GM21529 (cell line): ENCODE data around the gene MAVS.

Experiments used
- ATAC-seq: cut with Tn5 transposase; IDR thresholded peaks from one replicate; pipeline ENCODE4 v1.9.1; 2021; ENCODE audit not compliant: unreplicated experiment

MAVS gene

GRCh38 chr20:3846740-3847428, at the start of gene MAVS:
TSS of gene MAVS (plus strand) at chr20:3846834. CDS start at chr20:3854625, 7,791 bp downstream.
- ATAC-seq, result peak; percentile 89

- ATAC-seq, result no peak
Measured at GRCh38 chr20:3797226-3797545, 49.4 kb upstream of the MAVS start.

- ATAC-seq, result no peak
Measured at GRCh38 chr20:3797592-3798372, 48.9 kb upstream of the MAVS start.

- no peak for ATAC-seq
Measured at GRCh38 chr20:3798373-3798768, 48.3 kb upstream of the MAVS start.

GRCh38 chr20:3798908-3799248, 47.8 kb upstream of the MAVS start:
- no peak for ATAC-seq

- ATAC-seq, result no peak
Measured at GRCh38 chr20:3800256-3800877, 46.3 kb upstream of the MAVS start.

GRCh38 chr20:3800878-3801260, 45.8 kb upstream of the MAVS start:
- no peak for ATAC-seq

GRCh38 chr20:3801299-3801698, 45.3 kb upstream of the MAVS start:
- ATAC-seq, result no peak

- ATAC-seq, result no peak
Measured at GRCh38 chr20:3801846-3802245, 44.8 kb upstream of the MAVS start.

GRCh38 chr20:3802524-3803239, 44.0 kb upstream of the MAVS start:
- ATAC-seq, result no peak

- ATAC-seq, result no peak
Measured at GRCh38 chr20:3803289-3803688, 43.3 kb upstream of the MAVS start.

- no peak for ATAC-seq
Measured at GRCh38 chr20:3803854-3804253, 42.8 kb upstream of the MAVS start.

- ATAC-seq, result no peak
Measured at GRCh38 chr20:3804254-3804751, 42.3 kb upstream of the MAVS start.

GRCh38 chr20:3804781-3805180, 41.9 kb upstream of the MAVS start:
- no peak for ATAC-seq

GRCh38 chr20:3808544-3808943, 38.1 kb upstream of the MAVS start:
- no peak for ATAC-seq

GRCh38 chr20:3811467-3812258, 35.0 kb upstream of the MAVS start:
- no peak for ATAC-seq

GRCh38 chr20:3812259-3812681, 34.4 kb upstream of the MAVS start:
- no peak for ATAC-seq

GRCh38 chr20:3812975-3813847, 33.4 kb upstream of the MAVS start:
- no peak for ATAC-seq

- no peak for ATAC-seq
Measured at GRCh38 chr20:3813848-3814581, 32.6 kb upstream of the MAVS start.
